GM21825 (cell line): Measurements from ENCODE around the gene HEBP2.
A peak's percentile ranks its signal among the peaks of the same experiment; 100 is the strongest.

Source experiments
- ATAC-seq: cut with Tn5 transposase; IDR thresholded peaks from one replicate; pipeline ENCODE4 v1.9.1; 2021; ENCODE audit warnings: mild to moderate bottlenecking, moderate library complexity; ENCODE audit not compliant: unreplicated experiment

HEBP2 gene

GRCh38 chr6:138396709-138397108 is 7.3 kb upstream of the HEBP2 start:
- ATAC-seq: no peak

GRCh38 chr6:138397128-138398122 is 6.6 kb upstream of the HEBP2 start:
- no peak for ATAC-seq

- ATAC-seq: no peak
Observed at GRCh38 chr6:138400326-138400725, 3.7 kb upstream of the HEBP2 start.

- no peak for ATAC-seq
Observed at GRCh38 chr6:138401960-138402837, 1.8 kb upstream of the HEBP2 start.

- no peak for ATAC-seq
Observed at GRCh38 chr6:138402838-138403187, 1.2 kb upstream of the HEBP2 start.

- ATAC-seq: peak; percentile 22
Observed at GRCh38 chr6:138403324-138403800, 661 bp upstream of the HEBP2 start.

GRCh38 chr6:138404666-138405337 is 779 bp downstream of the HEBP2 start:
- ATAC-seq: peak; percentile 8

- no peak for ATAC-seq
Observed at GRCh38 chr6:138405816-138406413, 1.9 kb downstream of the HEBP2 start.

- ATAC-seq: no peak
Observed at GRCh38 chr6:138406443-138406842, 2.4 kb downstream of the HEBP2 start.

- ATAC-seq: no peak
Observed at GRCh38 chr6:138410048-138410735, 6.2 kb downstream of the HEBP2 start.

GRCh38 chr6:138410972-138411880 is 7.2 kb downstream of the HEBP2 start:
- peak; percentile 45 for ATAC-seq

GRCh38 chr6:138415125-138415524 is 11.1 kb downstream of the HEBP2 start:
- no peak for ATAC-seq

- no peak for ATAC-seq
Observed at GRCh38 chr6:138416206-138416605, 12.2 kb downstream of the HEBP2 start.

GRCh38 chr6:138417493-138418117 is 13.6 kb downstream of the HEBP2 start:
- no peak for ATAC-seq

GRCh38 chr6:138418118-138418742 is 14.2 kb downstream of the HEBP2 start:
- no peak for ATAC-seq

- no peak for ATAC-seq
Observed at GRCh38 chr6:138419766-138420165, 15.7 kb downstream of the HEBP2 start.

GRCh38 chr6:138420356-138420755 is 16.3 kb downstream of the HEBP2 start:
- no peak for ATAC-seq

GRCh38 chr6:138421089-138421488 is 17.1 kb downstream of the HEBP2 start:
- ATAC-seq: no peak
